ENCODE results near the gene PDE8A.

PDE8A gene

GRCh38 chr15:85094685-85095084 is 113.0 kb downstream of the PDE8A start:
- Histone ChIP-seq H3K4me3 (ENCODE audit: low read depth, low read length) (no peak overlapping the region), H3K4me1 (ENCODE audit: control insufficient read depth, insufficient read depth, low read length) (no peaks in the 10 kb centered on the region), H3K9ac (ENCODE audit: low read length) (no peak overlapping the region), H3K9me3 (ENCODE audit: control insufficient read depth, insufficient read depth, low read depth, low read length) (no peaks in the 10 kb centered on the region), H3K27ac (ENCODE audit: low read depth, low read length) (no peak overlapping the region), H3K36me3 (ENCODE audit: control insufficient read depth, insufficient read depth, low read length) (0 out of 2 replicates have a peak, but pooled peaks cover 12% of the 10 kb centered on the region), H3K27me3 (ENCODE audit: control insufficient read depth, insufficient read depth, low read length) (no peaks in the 10 kb centered on the region)

- H3K4me1 ChIP-seq (ENCODE audit: control insufficient read depth, insufficient read depth, low read length) = no peaks in the 10 kb centered on the region
- H3K36me3 ChIP-seq (ENCODE audit: control insufficient read depth, insufficient read depth, low read length) = 0 out of 2 replicates have a peak, but pooled peaks cover 10% of the 10 kb centered on the region
- H3K9ac ChIP-seq (ENCODE audit: low read length) = no peak overlapping the region
- no peaks in the 10 kb centered on the region for H3K9me3 ChIP-seq (ENCODE audit: control insufficient read depth, insufficient read depth, low read depth, low read length)
- no peak overlapping the region for H3K27ac ChIP-seq (ENCODE audit: low read depth, low read length)
- H3K27me3 ChIP-seq (ENCODE audit: control insufficient read depth, insufficient read depth, low read length) = no peaks in the 10 kb centered on the region
- no peak overlapping the region for H3K4me3 ChIP-seq (ENCODE audit: low read depth, low read length)
These were observed 113.9 kb downstream of the PDE8A start for GRCh38 chr15:85095566-85095965.

- H3K27ac ChIP-seq (ENCODE audit: low read depth, low read length) = no peak overlapping the region
- H3K9me3 ChIP-seq (ENCODE audit: control insufficient read depth, insufficient read depth, low read depth, low read length) = no peaks in the 10 kb centered on the region
- 0 out of 2 replicates have a peak, but pooled peaks cover 7% of the 10 kb centered on the region for H3K36me3 ChIP-seq (ENCODE audit: control insufficient read depth, insufficient read depth, low read length)
These were observed 115.6 kb downstream of the PDE8A start for GRCh38 chr15:85097250-85097649.

GRCh38 chr15:85097725-85098124 is 116.1 kb downstream of the PDE8A start:
- H3K36me3 ChIP-seq (ENCODE audit: control insufficient read depth, insufficient read depth, low read length) = 0 out of 2 replicates have a peak, but pooled peaks cover 3% of the 10 kb centered on the region
- no peak overlapping the region for H3K9ac ChIP-seq (ENCODE audit: low read length)
- H3K9me3 ChIP-seq (ENCODE audit: control insufficient read depth, insufficient read depth, low read depth, low read length) = no peaks in the 10 kb centered on the region
- no peak overlapping the region for H3K4me3 ChIP-seq (ENCODE audit: low read depth, low read length)
- no peaks in the 10 kb centered on the region for H3K4me1 ChIP-seq (ENCODE audit: control insufficient read depth, insufficient read depth, low read length)
- no peak overlapping the region for H3K27ac ChIP-seq (ENCODE audit: low read depth, low read length)
- H3K27me3 ChIP-seq (ENCODE audit: control insufficient read depth, insufficient read depth, low read length) = no peaks in the 10 kb centered on the region

More at GRCh38 chr15:85097250-85097649, 115.6 kb downstream of the PDE8A start:
- H3K9ac ChIP-seq (ENCODE audit: low read length) = no peak overlapping the region
- no peaks in the 10 kb centered on the region for H3K4me1 ChIP-seq (ENCODE audit: control insufficient read depth, insufficient read depth, low read length)
- no peak overlapping the region for H3K4me3 ChIP-seq (ENCODE audit: low read depth, low read length)
- no peaks in the 10 kb centered on the region for H3K27me3 ChIP-seq (ENCODE audit: control insufficient read depth, insufficient read depth, low read length)

- Histone ChIP-seq H3K36me3 (ENCODE audit: control insufficient read depth, insufficient read depth, low read length) (0 out of 2 replicates have a peak, but pooled peaks cover 3% of the 10 kb centered on the region), H3K9ac (ENCODE audit: low read length) (no peak overlapping the region)
These were observed 117.6 kb downstream of the PDE8A start for GRCh38 chr15:85099195-85099803.

GRCh38 chr15:85100186-85100937 is 118.7 kb downstream of the PDE8A start:
- Histone ChIP-seq H3K9me3 (ENCODE audit: control insufficient read depth, insufficient read depth, low read depth, low read length) (no peaks in the 10 kb centered on the region), H3K36me3 (ENCODE audit: control insufficient read depth, insufficient read depth, low read length) (0 out of 2 replicates have a peak, but pooled peaks cover 3% of the 10 kb centered on the region), H3K27ac (ENCODE audit: low read depth, low read length) (no peak overlapping the region), H3K9ac (ENCODE audit: low read length) (no peak overlapping the region), H3K27me3 (ENCODE audit: control insufficient read depth, insufficient read depth, low read length) (no peaks in the 10 kb centered on the region), H3K4me1 (ENCODE audit: control insufficient read depth, insufficient read depth, low read length) (no peaks in the 10 kb centered on the region), H3K4me3 (ENCODE audit: low read depth, low read length) (no peak overlapping the region)

More at GRCh38 chr15:85099195-85099803, 117.6 kb downstream of the PDE8A start:
- Histone ChIP-seq H3K9me3 (ENCODE audit: control insufficient read depth, insufficient read depth, low read depth, low read length) (no peaks in the 10 kb centered on the region), H3K27ac (ENCODE audit: low read depth, low read length) (no peak overlapping the region), H3K4me1 (ENCODE audit: control insufficient read depth, insufficient read depth, low read length) (no peaks in the 10 kb centered on the region), H3K4me3 (ENCODE audit: low read depth, low read length) (no peak overlapping the region), H3K27me3 (ENCODE audit: control insufficient read depth, insufficient read depth, low read length) (no peaks in the 10 kb centered on the region)

GRCh38 chr15:85104584-85104983 is 122.9 kb downstream of the PDE8A start:
- H3K36me3 ChIP-seq (ENCODE audit: control insufficient read depth, insufficient read depth, low read length) = no peaks in the 10 kb centered on the region
- H3K4me1 ChIP-seq (ENCODE audit: control insufficient read depth, insufficient read depth, low read length) = no peaks in the 10 kb centered on the region
- H3K27me3 ChIP-seq (ENCODE audit: control insufficient read depth, insufficient read depth, low read length) = no peaks in the 10 kb centered on the region
- no peak overlapping the region for H3K4me3 ChIP-seq (ENCODE audit: low read depth, low read length)
- no peaks in the 10 kb centered on the region for H3K9me3 ChIP-seq (ENCODE audit: control insufficient read depth, insufficient read depth, low read depth, low read length)
- no peak overlapping the region for H3K9ac ChIP-seq (ENCODE audit: low read length)
- H3K27ac ChIP-seq (ENCODE audit: low read depth, low read length) = no peak overlapping the region

GRCh38 chr15:85108136-85108535 is 126.5 kb downstream of the PDE8A start:
- H3K4me3 ChIP-seq (ENCODE audit: low read depth, low read length) = no peak overlapping the region
- no peaks in the 10 kb centered on the region for H3K4me1 ChIP-seq (ENCODE audit: control insufficient read depth, insufficient read depth, low read length)
- no peaks in the 10 kb centered on the region for H3K9me3 ChIP-seq (ENCODE audit: control insufficient read depth, insufficient read depth, low read depth, low read length)
- H3K36me3 ChIP-seq (ENCODE audit: control insufficient read depth, insufficient read depth, low read length) = no peaks in the 10 kb centered on the region
- H3K27ac ChIP-seq (ENCODE audit: low read depth, low read length) = no peak overlapping the region
- H3K9ac ChIP-seq (ENCODE audit: low read length) = no peak overlapping the region
- no peaks in the 10 kb centered on the region for H3K27me3 ChIP-seq (ENCODE audit: control insufficient read depth, insufficient read depth, low read length)

GRCh38 chr15:85109333-85109732 is 127.7 kb downstream of the PDE8A start:
- Histone ChIP-seq H3K9me3 (ENCODE audit: control insufficient read depth, insufficient read depth, low read depth, low read length) (no peaks in the 10 kb centered on the region), H3K27me3 (ENCODE audit: control insufficient read depth, insufficient read depth, low read length) (no peaks in the 10 kb centered on the region), H3K4me3 (ENCODE audit: low read depth, low read length) (no peak overlapping the region), H3K36me3 (ENCODE audit: control insufficient read depth, insufficient read depth, low read length) (peaks cover 6% of the 10 kb centered on the region; the same call in 1 of the 2 replicates), H3K27ac (ENCODE audit: low read depth, low read length) (no peak overlapping the region), H3K9ac (ENCODE audit: low read length) (no peak overlapping the region), H3K4me1 (ENCODE audit: control insufficient read depth, insufficient read depth, low read length) (no peaks in the 10 kb centered on the region)

- no peak overlapping the region for H3K4me3 ChIP-seq (ENCODE audit: low read depth, low read length)
- H3K9me3 ChIP-seq (ENCODE audit: control insufficient read depth, insufficient read depth, low read depth, low read length) = no peaks in the 10 kb centered on the region
- no peak overlapping the region for H3K9ac ChIP-seq (ENCODE audit: low read length)
- peaks cover 21% of the 10 kb centered on the region for H3K36me3 ChIP-seq (ENCODE audit: control insufficient read depth, insufficient read depth, low read length)
- H3K27ac ChIP-seq (ENCODE audit: low read depth, low read length) = no peak overlapping the region
- no peaks in the 10 kb centered on the region for H3K4me1 ChIP-seq (ENCODE audit: control insufficient read depth, insufficient read depth, low read length)
- H3K27me3 ChIP-seq (ENCODE audit: control insufficient read depth, insufficient read depth, low read length) = no peaks in the 10 kb centered on the region
These were observed 131.3 kb downstream of the PDE8A start for GRCh38 chr15:85112997-85113396.

GRCh38 chr15:85114886-85115285 is 133.2 kb downstream of the PDE8A start:
- no peaks in the 10 kb centered on the region for H3K9me3 ChIP-seq (ENCODE audit: control insufficient read depth, insufficient read depth, low read depth, low read length)
- H3K27ac ChIP-seq (ENCODE audit: low read depth, low read length) = no peak overlapping the region
- no peak overlapping the region for H3K4me3 ChIP-seq (ENCODE audit: low read depth, low read length)
- H3K36me3 ChIP-seq (ENCODE audit: control insufficient read depth, insufficient read depth, low read length) = peaks cover 29% of the 10 kb centered on the region
- no peak overlapping the region for H3K9ac ChIP-seq (ENCODE audit: low read length)
- no peaks in the 10 kb centered on the region for H3K4me1 ChIP-seq (ENCODE audit: control insufficient read depth, insufficient read depth, low read length)
- no peaks in the 10 kb centered on the region for H3K27me3 ChIP-seq (ENCODE audit: control insufficient read depth, insufficient read depth, low read length)
